GM18909 (cell line): ENCODE results near the gene EVC2.

Experiments
- ATAC-seq: cut with Tn5 transposase; IDR thresholded peaks from one replicate; pipeline ENCODE4 v1.9.1; 2021; ENCODE audit warnings: mild to moderate bottlenecking; ENCODE audit not compliant: unreplicated experiment, poor library complexity

Gene EVC2

DNA sequence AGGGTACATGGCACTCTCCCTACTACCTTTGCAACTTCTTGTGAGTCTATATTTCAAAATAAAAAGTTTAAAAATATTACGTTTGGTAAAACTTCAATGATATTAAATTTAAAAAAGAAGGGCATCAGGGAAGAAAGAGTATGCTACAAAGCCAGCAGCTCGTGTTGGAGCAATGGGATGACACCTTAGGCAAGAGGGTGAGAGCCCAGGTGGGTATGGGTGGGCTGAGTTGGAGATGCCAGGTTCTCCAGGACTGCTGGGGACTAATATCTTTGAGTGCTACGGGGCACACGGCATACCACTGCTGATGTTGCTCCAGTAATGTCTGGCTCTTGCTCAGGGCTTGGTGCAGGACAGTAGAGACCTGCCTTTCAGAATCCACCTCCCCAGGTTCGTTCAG lies 132.4 kb downstream of the EVC2 start:
- ATAC-seq, result no peak

DNA sequence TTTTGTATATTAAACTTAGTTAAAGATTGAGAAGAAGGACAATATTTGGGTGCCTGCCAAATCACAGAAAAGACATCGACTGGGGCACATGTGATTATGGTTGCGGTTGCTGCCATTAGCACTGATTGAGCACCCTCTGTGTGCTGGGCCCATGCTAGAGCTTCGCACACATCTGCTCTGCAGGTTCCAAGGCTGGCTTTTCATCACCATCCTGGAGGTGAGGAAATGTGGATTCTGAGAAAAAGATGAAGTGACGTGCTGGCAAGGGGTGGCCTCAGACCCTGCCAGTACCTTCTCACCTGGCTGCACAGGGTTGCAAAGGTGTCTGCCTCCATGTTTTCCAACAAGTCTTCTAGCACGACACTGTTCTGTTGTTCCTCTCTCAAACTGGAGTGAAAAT lies 134.0 kb downstream of the EVC2 start:
- no peak for ATAC-seq

- no peak for ATAC-seq
These were observed 134.4 kb downstream of the EVC2 start for GRCh38 chr4:5573965-5574364.

DNA sequence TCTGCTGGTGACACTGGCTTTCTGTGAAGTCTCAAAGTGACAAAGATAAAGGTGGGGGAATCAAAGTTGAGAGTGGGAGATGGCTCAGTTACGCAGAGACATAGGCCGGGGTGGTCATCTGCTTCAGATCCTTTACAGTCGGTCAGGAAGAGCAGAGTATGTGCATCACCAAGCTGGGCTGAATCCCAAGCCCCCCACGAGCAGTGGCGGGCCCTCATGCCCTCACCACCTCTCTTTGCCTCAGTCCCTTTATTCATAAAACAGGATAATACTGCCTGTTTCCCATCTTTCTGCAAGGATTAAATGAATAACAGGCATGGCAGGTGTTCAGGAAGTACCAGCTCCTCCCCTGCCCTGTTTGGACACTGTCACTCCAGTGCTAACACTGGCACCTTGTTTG lies 135.6 kb downstream of the EVC2 start:
- no peak for ATAC-seq

- no peak for ATAC-seq
These were observed 136.2 kb downstream of the EVC2 start for GRCh38 chr4:5572114-5572513.

- ATAC-seq, result no peak
These were observed 136.7 kb downstream of the EVC2 start for GRCh38 chr4:5571646-5572045.

DNA sequence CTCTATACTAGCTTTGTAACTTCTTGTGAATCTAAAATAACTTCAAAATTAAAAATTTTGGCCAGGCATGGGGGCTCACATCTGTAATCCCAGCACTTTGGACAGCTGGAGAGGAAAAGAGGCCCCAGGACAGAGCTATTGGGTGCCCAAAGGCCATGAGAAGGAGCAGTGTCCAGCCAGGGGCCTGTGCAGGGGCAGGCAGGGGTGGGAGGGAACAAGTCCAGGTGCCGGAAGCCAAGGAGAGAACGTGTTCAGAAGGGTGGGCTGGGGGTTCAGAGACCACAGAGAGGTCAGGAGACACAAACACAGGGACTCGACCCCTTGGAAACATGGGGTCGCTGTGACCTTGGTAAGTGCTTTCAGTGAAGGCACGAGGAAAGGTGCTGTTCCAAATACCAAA lies 138.9 kb downstream of the EVC2 start:
- ATAC-seq, result no peak

DNA sequence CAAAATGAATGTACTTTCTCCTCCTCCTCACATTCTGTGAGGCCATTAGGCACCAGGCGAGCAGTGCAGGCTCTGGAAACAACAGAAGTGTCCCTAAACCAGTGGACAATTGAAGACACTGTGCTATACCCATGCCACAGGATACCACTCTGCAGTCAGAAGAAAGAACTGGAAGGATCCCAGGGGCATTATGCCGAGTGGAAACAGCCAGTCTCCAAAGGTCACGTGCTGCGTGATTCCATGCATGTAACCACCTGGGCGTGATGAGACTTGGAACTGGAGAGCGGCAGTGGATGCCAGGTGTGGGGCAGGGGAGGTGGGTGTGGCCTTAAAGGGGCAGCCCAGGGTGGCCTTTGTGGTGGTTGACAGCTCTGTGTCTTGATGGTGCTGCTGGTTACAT lies 139.4 kb downstream of the EVC2 start:
- ATAC-seq, result no peak

DNA sequence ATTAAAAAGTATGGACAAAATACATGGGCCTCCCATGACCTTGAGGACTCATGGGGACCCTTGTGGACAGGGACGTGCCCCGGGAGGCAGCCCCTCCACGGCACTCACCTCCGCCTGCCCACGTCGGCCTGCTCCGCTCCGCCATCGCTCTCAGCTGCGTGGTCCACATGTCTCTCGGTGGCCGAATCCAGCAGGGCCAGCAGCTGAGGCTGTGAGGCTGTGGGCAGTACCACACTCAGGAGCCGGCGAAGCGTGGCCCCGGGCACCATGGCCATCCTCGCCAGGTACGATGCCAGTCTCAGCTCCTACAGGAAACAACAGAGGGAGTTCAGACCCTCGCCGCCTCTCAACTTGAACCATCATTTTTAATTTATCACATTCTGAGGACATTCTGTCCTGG lies 140.0 kb downstream of the EVC2 start:
- no peak for ATAC-seq

DNA sequence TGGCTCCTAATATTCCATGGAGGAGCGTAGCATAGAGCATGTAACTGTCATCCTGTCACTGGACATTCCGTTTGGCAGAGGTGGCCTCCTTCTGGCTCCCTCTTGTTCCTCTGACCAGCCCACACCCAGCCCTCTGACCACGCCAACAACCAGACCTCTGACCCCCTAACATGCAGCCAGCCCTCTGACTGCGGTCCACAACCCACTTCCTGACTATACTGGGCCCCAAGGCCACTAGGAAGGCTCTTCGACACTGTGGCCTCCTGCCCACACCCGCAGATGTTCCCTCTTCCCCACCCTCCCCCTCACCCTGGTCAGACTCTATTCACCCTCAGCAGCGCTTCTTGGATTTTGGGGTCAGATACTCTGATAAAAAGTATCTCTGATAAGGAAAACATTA lies 141.4 kb downstream of the EVC2 start:
- no peak for ATAC-seq

- no peak for ATAC-seq
These were observed 141.8 kb downstream of the EVC2 start for GRCh38 chr4:5566526-5566925.

DNA sequence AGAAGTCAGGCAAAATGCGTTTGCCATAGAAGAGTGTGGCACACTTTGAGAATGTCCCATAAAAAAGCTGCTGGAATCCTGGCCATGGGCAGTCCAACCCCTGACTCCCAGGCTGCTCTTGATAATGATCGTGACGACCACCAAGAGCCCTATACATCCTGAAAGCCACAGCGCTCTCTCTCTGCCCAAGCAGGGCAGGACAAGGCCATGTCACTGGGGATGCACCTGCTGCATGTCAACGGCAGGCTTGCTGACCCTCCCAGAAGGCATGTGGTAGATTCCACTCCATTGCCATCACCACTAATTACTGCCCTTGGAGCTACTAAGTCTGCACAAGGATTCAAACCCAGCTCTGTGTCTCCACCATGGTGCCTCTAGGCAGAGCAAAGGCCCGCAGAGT lies 144.5 kb downstream of the EVC2 start:
- no peak for ATAC-seq

GRCh38 chr4:5562476-5562875 lies 145.9 kb downstream of the EVC2 start:
- no peak for ATAC-seq

DNA sequence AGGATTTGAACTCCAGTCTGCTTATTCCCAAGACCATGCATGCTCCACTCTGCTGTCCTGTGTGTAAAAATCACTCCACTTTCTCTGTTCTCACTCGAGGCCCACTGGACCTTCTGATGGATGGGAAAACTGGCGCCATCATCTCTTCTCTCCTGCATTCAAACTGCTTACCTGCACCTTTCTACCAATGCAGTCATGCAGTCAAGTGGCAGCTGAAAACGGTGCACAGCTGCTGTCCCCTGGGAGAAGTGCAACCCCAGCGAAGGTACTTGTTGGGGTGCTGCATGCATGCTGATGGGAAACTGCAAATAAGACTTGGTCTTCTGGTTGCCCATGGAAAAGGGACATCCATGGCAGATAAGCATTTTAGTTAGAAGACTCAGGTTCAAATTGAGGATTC lies 147.1 kb downstream of the EVC2 start:
- ATAC-seq, result no peak

- ATAC-seq, result no peak
These were observed 149.9 kb downstream of the EVC2 start for GRCh38 chr4:5558502-5558901.

GRCh38 chr4:5554376-5554775 lies 154.0 kb downstream of the EVC2 start:
- ATAC-seq, result no peak

GRCh38 chr4:5553801-5554200 lies 154.6 kb downstream of the EVC2 start:
- no peak for ATAC-seq

DNA sequence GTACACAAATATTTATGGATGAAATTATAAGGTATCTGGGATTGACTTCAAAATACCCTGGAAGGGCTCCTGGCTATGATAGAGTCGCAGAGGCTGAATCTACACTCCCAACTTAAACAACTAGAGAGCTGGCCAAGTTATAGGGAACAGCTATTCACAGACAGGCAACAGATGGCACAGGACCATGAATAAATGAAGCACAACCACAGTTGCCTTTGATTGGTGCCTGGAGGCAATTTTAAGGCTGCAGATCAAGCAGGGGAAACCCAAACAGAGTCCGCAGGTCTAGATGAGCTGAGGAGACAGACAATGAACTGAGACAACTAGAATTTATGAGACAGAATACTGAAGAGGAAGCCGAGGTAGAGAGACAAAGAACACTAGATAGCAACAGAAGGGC lies 155.9 kb downstream of the EVC2 start:
- no peak for ATAC-seq

DNA sequence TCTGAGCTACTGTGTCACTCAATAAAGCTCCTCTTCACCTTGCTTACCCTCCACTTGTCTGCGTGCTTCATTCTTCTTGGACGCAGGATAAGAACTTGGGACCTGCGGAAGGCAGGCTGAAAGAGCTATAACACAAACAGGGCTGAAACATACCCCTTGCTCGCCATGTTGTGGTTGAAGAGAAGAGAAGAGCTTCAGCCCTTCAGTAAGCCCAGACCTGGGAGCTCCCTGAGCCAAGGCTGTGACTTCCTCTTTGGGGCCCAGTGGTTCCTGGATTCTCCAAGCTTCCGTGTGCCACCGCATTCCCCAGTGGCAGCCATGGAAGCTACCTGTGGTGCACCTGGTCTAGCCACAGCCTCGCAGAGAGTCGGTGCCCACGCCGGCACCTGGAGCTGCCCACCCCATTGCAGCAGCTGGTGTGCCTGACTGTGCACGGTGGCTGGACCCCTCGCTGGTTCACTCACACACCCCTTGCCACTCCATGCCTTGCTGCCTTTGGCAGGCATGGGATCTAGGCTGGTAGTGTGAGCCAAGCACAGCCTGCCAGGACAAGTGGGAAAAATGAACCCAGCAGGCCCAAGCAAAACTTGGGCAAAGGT lies 160.6 kb downstream of the EVC2 start:
- no peak for ATAC-seq

DNA sequence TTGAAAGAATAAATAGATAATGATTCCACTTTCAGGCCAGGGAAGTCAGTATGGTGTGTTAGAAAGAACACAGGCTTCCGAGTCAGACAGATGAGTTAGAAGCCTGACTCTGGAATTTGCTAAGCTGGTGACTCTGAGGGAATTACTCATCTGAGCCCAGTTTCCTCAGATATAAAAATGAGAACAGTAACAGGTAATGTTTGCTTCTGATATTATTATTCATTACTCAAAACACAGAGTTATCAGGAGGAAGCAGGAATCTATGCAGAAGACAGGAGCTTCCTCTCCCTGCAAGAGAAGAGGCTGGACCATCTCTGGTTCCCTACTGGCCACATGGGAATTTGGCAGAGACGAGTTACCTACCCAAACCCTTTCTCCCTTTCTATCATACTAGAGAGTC lies 163.1 kb downstream of the EVC2 start:
- no peak for ATAC-seq

- ATAC-seq, result no peak
These were observed 163.6 kb downstream of the EVC2 start for GRCh38 chr4:5544762-5545161.

DNA sequence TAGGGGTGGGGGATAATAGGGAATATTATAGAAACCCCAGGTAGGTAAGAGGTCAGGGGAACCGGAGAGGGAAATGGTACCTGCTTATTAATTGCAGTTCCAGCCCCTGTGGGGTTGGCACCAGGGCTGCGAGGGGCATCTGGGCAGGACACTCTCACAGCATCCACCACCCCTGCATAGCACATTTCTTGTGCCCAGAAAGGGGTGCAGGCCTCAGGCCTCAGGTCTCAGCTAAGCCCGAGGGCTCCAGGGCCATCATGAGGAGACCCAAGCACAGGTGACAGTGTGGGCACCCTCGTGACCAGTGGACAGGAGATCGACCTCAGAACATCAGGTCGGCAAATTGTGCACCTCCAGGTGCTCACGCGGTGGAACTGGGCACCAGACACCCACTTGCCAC lies 164.7 kb downstream of the EVC2 start:
- ATAC-seq, result no peak

- ATAC-seq, result no peak
These were observed 167.2 kb downstream of the EVC2 start for GRCh38 chr4:5541169-5541568.
